H1 (cell line): ENCODE data around the gene RAD9B. TPM values are rescaled to one million over a fixed set of nuclear protein-coding genes. Genes with fewer than 3 reads are reported as not detected.

Source experiments
- BACH1 ChIP-seq: IDR thresholded peaks from 2 replicates; pipeline ENCODE4 v1.6.1; 2012; ENCODE audit warnings: low read length, improper control_type of control experiment
- CHD7 ChIP-seq: fragments of 300-600 bp; sonication (generic); IDR thresholded peaks from 2 replicates; pipeline ENCODE4 v1.7.1; 2012; ENCODE audit warnings: low read length, moderate library complexity, mild to moderate bottlenecking, inconsistent platforms; ENCODE audit not compliant: insufficient replicate concordance
- EP300 ChIP-seq, 2 experiments: IDR thresholded peaks; 1 replicate in 1 of 2; 2 replicates in 1 of 2; pipeline ENCODE4 v1.6.1; 2011 to 2012; ENCODE audit warnings: low read depth in 2 of 2, low read length in 2 of 2, mild to moderate bottlenecking in 2 of 2, borderline replicate concordance in 1 of 2, inconsistent platforms in 1 of 2, moderate library complexity in 1 of 2
- HDAC6 ChIP-seq: IDR thresholded peaks from one replicate; pipeline ENCODE4 v1.7.1; 2012; ENCODE audit warnings: low read depth, mild to moderate bottlenecking, inconsistent platforms, low read length, moderate library complexity
- PHF8 ChIP-seq: fragments of 200-600 bp; sonication (generic); conservative IDR thresholded peaks from 2 replicates; pipeline ENCODE4 v1.7.1; 2012; ENCODE audit warnings: low read depth, mild to moderate bottlenecking, inconsistent platforms, low read length, moderate library complexity
- RBBP5 ChIP-seq: IDR thresholded peaks from 2 replicates; pipeline ENCODE4 v1.7.1; 2012; ENCODE audit warnings: low read depth, mild to moderate bottlenecking, inconsistent platforms, low read length, moderate library complexity, borderline replicate concordance
- RFX5 ChIP-seq: IDR thresholded peaks from 2 replicates; pipeline ENCODE4 v1.6.1; 2011; ENCODE audit warnings: low read depth, low read length, improper control_type of control experiment, borderline replicate concordance
- polyA plus RNA-seq, 7 experiments: library from polyadenylated mRNA; depleted of rRNA in 3 of 7; stranded (reverse) in 5 of 7; unstranded in 2 of 7; fragments of >200 nt in 5 of 7; fragments of 200-250 nt in 2 of 7; gene quantifications; 1 replicate in 5 of 7; 2 replicates in 1 of 7; 4 replicates in 1 of 7; pipeline versions ENCODE4 v1.2.1 to v1.2.3, GENCODE V29; 2011 to 2013; ENCODE audit warnings: missing spikeins in 2 of 7, mixed read lengths in 2 of 7
- total RNA-seq: library from RNA; stranded (reverse); fragmentation: NEBNext Ultra II Directional; extraction: Animal tissue kit (Norgen Biotek cat#: 25700); gene quantifications from 2 replicates; pipeline ENCODE4 v1.2.1, GENCODE V29; 2021
- TF ChIP-seq, protein P1 (sequence below): IDR thresholded peaks from 2 replicates; pipeline ENCODE4 v1.6.1; 2012; ENCODE audit warnings: inconsistent platforms

The RAD9B gene
- total and polyA plus RNA-seq, 2 of the 8 experiments (the other 6 are each of a cell fraction or from before 2014, with no cell fraction given) = 0.06 TPM; not detected in 1

DNA sequence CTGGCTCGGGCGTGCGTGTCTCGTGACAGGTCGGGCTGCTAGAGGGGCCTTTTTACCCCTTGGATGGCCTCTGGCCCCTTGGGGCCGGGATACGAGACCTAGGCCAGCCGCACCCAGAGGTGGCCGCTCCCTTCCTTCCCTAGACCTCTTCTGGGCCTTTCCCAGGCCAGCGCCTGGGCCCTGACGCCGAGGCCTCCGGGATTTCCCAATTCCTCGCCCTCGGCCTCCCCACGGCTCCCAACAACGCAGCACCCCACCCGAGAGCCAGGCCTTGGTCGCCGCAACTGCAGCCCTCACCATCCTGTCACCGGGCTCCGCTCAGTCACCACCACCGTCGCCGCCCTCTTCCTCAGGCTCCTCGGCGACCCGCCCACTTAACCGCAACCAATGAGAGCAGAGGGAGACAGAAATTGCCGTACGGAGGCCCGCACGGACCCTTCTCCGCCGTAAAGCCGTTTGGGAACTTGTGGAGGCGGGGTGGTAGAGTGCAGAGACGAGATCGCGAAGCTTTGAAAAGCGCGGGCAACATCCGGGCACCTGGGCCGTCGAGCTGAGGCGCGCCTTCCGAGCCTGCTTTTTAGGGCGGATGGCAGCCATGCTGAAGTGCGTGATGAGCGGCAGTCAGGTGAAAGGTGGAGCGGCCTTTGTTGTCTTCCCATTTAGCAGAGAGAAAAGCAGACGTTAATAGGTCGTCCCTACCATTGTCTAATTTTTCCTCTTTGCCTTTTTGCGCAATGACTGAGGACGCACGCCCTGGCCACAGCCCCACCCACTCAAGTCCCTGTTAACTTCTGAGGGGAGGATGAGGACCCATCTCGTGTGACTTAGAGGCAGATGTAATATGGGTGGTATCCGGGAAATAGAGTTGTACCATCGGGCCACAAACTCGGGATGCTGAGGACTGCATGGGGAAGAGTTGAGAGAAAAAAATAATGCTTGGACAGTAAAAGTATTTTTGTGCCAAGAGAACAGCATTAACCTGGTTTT, at the start of gene RAD9B, which contains the start of gene VPS29 (continued):
- peak in 1 of 2 experiments; percentile 33; a peak in 1 of 3 replicates for TF ChIP-seq EP300 (IDR thresholded peaks at IDR 0.05; ENCODE audit: borderline replicate concordance in 1 of 2, low read depth in 2 of 2, low read length in 2 of 2)
- peak; percentile 72 for TF ChIP-seq PHF8
- TF ChIP-seq RBBP5 = no peak
- no peak for TF ChIP-seq BACH1
- TF ChIP-seq CHD7 = no peak
- TF ChIP-seq, protein P1, sequence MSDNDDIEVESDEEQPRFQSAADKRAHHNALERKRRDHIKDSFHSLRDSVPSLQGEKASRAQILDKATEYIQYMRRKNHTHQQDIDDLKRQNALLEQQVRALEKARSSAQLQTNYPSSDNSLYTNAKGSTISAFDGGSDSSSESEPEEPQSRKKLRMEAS = peak; percentile 100
- TF ChIP-seq HDAC6 = no peak
- no peak for TF ChIP-seq RFX5
